Measurements from ENCODE around the gene CHRNB1.

Gene CHRNB1

GRCh38 chr17:7409716-7410115 is 35.1 kb upstream of the CHRNB1 start:
- Mint-ChIP-seq H3K4me1 (peaks cover 6% of the 10 kb centered on the region), H3K27me3 (peaks cover 31% of the 10 kb centered on the region), H3K9me3 (no peaks in the 10 kb centered on the region), H3K4me3 (no peak overlapping the region), H3K27ac (no peak overlapping the region), H3K36me3 (no peaks in the 10 kb centered on the region)
- ATAC-seq, result no peak

DNA sequence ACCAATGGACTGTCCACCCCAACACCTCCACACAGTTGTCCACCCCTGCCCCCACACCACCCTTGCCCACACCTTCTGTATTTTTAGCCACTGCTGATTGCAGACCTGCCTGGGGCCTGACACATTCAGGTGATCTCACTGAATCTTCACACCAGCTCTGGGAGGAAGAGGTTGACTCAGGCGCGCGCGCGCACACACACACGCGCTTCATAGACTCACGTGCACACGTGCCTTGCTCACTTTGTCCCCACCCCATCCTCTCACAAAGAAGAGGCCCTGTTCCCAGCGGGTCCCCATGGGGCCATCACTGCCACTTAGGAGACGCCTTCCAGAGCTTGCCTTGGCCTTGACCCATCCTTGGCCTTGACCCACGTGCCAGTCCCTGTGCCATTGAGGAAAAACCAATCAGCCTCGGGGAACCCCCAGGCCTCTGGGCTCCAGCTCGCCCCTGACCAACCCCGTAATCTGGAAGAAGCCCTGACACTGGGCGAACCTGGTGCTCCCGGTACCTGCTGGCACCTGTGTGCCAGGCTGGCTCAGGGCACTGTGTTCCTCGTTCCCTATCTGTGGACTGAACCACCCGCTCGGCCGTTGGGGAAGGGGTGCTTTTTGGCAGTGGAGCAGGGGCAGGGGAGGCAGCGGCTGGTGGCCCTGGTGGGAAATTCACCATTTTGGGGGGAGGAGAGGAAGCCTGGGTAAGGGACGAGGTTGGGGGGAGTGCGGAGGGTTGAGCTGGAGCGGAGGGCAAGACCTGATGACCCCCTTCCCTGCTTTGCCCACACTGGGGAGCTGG is 34.0 kb upstream of the CHRNB1 start:
- Mint-ChIP-seq H3K36me3 (no peaks in the 10 kb centered on the region), H3K27ac (no peak overlapping the region), H3K4me1 (no peaks in the 10 kb centered on the region), H3K9me3 (no peaks in the 10 kb centered on the region), H3K4me3 (no peak overlapping the region), H3K27me3 (peaks cover 20% of the 10 kb centered on the region)
- no peak for ATAC-seq

DNA sequence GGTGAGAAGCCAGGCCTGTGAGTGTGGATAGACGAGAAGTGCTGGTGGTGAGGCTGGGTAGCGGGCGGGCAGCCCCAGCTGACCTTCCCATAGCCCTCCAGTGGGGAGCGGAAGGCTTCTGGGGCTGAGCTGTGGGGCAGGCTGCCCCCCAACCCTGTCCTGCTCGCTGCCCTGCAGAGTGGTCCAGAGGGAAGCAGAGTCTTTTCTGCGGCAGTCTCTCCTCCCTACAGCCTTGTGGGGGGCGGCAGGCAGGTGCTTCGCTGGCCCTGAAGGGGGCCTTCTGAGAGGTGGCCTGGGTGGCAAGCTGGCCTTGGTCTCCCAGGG is 33.5 kb upstream of the CHRNB1 start:
- Mint-ChIP-seq H3K4me3 (no peak overlapping the region), H3K9me3 (no peaks in the 10 kb centered on the region), H3K4me1 (no peaks in the 10 kb centered on the region), H3K36me3 (no peaks in the 10 kb centered on the region), H3K27ac (no peak overlapping the region), H3K27me3 (peaks cover 14% of the 10 kb centered on the region)
- no peak for ATAC-seq

- H3K4me3 Mint-ChIP-seq, result no peak overlapping the region
- no peaks in the 10 kb centered on the region for H3K9me3 Mint-ChIP-seq
- ATAC-seq, result no peak
- no peaks in the 10 kb centered on the region for H3K36me3 Mint-ChIP-seq
- H3K27ac Mint-ChIP-seq, result no peak overlapping the region
- peaks cover 17% of the 10 kb centered on the region for H3K27me3 Mint-ChIP-seq
- no peaks in the 10 kb centered on the region for H3K4me1 Mint-ChIP-seq
These were observed 31.4 kb upstream of the CHRNB1 start for GRCh38 chr17:7413346-7413985.

GRCh38 chr17:7414837-7415236 is 30.0 kb upstream of the CHRNB1 start:
- no peak for ATAC-seq
- no peak overlapping the region for H3K4me3 Mint-ChIP-seq
- H3K36me3 Mint-ChIP-seq, result no peaks in the 10 kb centered on the region
- no peaks in the 10 kb centered on the region for H3K9me3 Mint-ChIP-seq
- no peaks in the 10 kb centered on the region for H3K4me1 Mint-ChIP-seq
- H3K27ac Mint-ChIP-seq, result no peak overlapping the region
- peaks cover 19% of the 10 kb centered on the region for H3K27me3 Mint-ChIP-seq

DNA sequence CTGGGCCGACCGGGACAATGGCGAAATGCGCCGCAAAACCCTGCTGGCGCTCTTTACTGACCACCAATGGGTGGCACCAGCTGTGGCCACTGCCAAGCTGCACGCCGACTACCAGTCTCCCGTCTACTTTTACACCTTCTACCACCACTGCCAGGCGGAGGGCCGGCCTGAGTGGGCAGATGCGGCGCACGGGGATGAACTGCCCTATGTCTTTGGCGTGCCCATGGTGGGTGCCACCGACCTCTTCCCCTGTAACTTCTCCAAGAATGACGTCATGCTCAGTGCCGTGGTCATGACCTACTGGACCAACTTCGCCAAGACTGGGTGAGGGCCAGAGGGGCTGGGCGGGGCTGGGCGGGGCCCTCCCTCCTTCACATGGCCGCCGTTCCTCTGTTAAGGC is 29.1 kb upstream of the CHRNB1 start:
- Mint-ChIP-seq H3K4me3 (no peak overlapping the region), H3K9me3 (no peaks in the 10 kb centered on the region), H3K4me1 (no peaks in the 10 kb centered on the region), H3K27ac (no peak overlapping the region), H3K36me3 (no peaks in the 10 kb centered on the region), H3K27me3 (peaks cover 18% of the 10 kb centered on the region)
- ATAC-seq, result no peak

GRCh38 chr17:7416323-7416722 is 28.5 kb upstream of the CHRNB1 start:
- H3K4me3 Mint-ChIP-seq, result no peak overlapping the region
- H3K36me3 Mint-ChIP-seq, result no peaks in the 10 kb centered on the region
- no peaks in the 10 kb centered on the region for H3K4me1 Mint-ChIP-seq
- H3K9me3 Mint-ChIP-seq, result no peaks in the 10 kb centered on the region
- no peak overlapping the region for H3K27ac Mint-ChIP-seq
- H3K27me3 Mint-ChIP-seq, result peaks cover 18% of the 10 kb centered on the region
- ATAC-seq, result no peak

GRCh38 chr17:7417056-7417655 is 27.7 kb upstream of the CHRNB1 start:
- H3K9me3 Mint-ChIP-seq, result no peaks in the 10 kb centered on the region
- peak; percentile 39 for ATAC-seq

GRCh38 chr17:7418472-7419152 is 26.2 kb upstream of the CHRNB1 start:
- no peak for ATAC-seq
- Mint-ChIP-seq H3K4me3 (no peak overlapping the region), H3K27me3 (peaks cover 18% of the 10 kb centered on the region), H3K27ac (no peak overlapping the region), H3K9me3 (no peaks in the 10 kb centered on the region), H3K36me3 (no peaks in the 10 kb centered on the region), H3K4me1 (no peaks in the 10 kb centered on the region)

More at GRCh38 chr17:7417056-7417655, 27.7 kb upstream of the CHRNB1 start:
- no peaks in the 10 kb centered on the region for H3K4me1 Mint-ChIP-seq
- H3K27ac Mint-ChIP-seq, result no peak overlapping the region
- H3K27me3 Mint-ChIP-seq, result peaks cover 18% of the 10 kb centered on the region
- H3K4me3 Mint-ChIP-seq, result no peak overlapping the region
- no peaks in the 10 kb centered on the region for H3K36me3 Mint-ChIP-seq

GRCh38 chr17:7419819-7420610 is 24.8 kb upstream of the CHRNB1 start, which contains the start of gene SPEM1:
Gene SPEM1 (plus strand): TSS chr17:7420324. CDS start chr17:7420385, 61 bp downstream.
- Mint-ChIP-seq H3K9me3 (no peaks in the 10 kb centered on the region), H3K4me3 (no peak within 1 kb of the TSS), H3K36me3 (no peaks in the 10 kb centered on the region), H3K27ac (no peak within 1 kb of the TSS), H3K27me3 (peaks cover 18% of the 10 kb centered on the region), H3K4me1 (no peaks in the 10 kb centered on the region)
- no peak for ATAC-seq

- Mint-ChIP-seq H3K4me1 (no peaks in the 10 kb centered on the region), H3K27me3 (peaks cover 18% of the 10 kb centered on the region), H3K9me3 (no peaks in the 10 kb centered on the region), H3K27ac (no peak overlapping the region), H3K4me3 (no peak overlapping the region), H3K36me3 (no peaks in the 10 kb centered on the region)
- ATAC-seq, result no peak
These were observed 23.7 kb upstream of the CHRNB1 start for GRCh38 chr17:7421186-7421585.

GRCh38 chr17:7423679-7424078 is 21.2 kb upstream of the CHRNB1 start:
- Mint-ChIP-seq H3K9me3 (no peaks in the 10 kb centered on the region), H3K27ac (no peak overlapping the region)

GRCh38 chr17:7425316-7425715 is 19.5 kb upstream of the CHRNB1 start, which contains the start of gene SPEM2:
Gene SPEM2 (plus strand): TSS chr17:7425616. CDS start chr17:7425689, 73 bp downstream.
- H3K4me1 Mint-ChIP-seq, result no peaks in the 10 kb centered on the region
- no peaks in the 10 kb centered on the region for H3K27me3 Mint-ChIP-seq
- ATAC-seq, result no peak
- no peaks in the 10 kb centered on the region for H3K9me3 Mint-ChIP-seq
- no peak within 1 kb of the TSS for H3K4me3 Mint-ChIP-seq
- no peak within 1 kb of the TSS for H3K27ac Mint-ChIP-seq
- no peaks in the 10 kb centered on the region for H3K36me3 Mint-ChIP-seq

More at GRCh38 chr17:7423679-7424078, 21.2 kb upstream of the CHRNB1 start:
- H3K27me3 Mint-ChIP-seq, result peaks cover 13% of the 10 kb centered on the region
- H3K36me3 Mint-ChIP-seq, result no peaks in the 10 kb centered on the region
- H3K4me1 Mint-ChIP-seq, result no peaks in the 10 kb centered on the region
- ATAC-seq, result no peak
- no peak overlapping the region for H3K4me3 Mint-ChIP-seq

- no peak overlapping the region for H3K4me3 Mint-ChIP-seq
- H3K9me3 Mint-ChIP-seq, result no peaks in the 10 kb centered on the region
- no peak overlapping the region for H3K27ac Mint-ChIP-seq
- no peaks in the 10 kb centered on the region for H3K4me1 Mint-ChIP-seq
- no peaks in the 10 kb centered on the region for H3K27me3 Mint-ChIP-seq
- no peaks in the 10 kb centered on the region for H3K36me3 Mint-ChIP-seq
- ATAC-seq, result no peak
These were observed 19.1 kb upstream of the CHRNB1 start for GRCh38 chr17:7425756-7426155.

Data from stimulated activated memory B cell treated with anti-CD40 and anti-IgM and Interleukin-4, amounts not matched to agents 10 μg/mL and 1 μg/mL and 100 μg/mL, for 72 hours (primary cell).